Body of pancreas (tissue), 4 donors: ENCODE results near the gene MTF1.

ENCODE experiments used
- CTCF ChIP-seq, 7 experiments: fragments of 450-650 bp in 4 of 7; fragments of 200-600 bp in 3 of 7; sonication (generic) in 3 of 7; IDR thresholded peaks; one replicate each; pipeline ENCODE4 v1.5.1; 2016 to 2019; ENCODE audit warnings: antibody characterized with exemption in 7 of 7
- POLR2A ChIP-seq, 3 donors: fragments of 450-650 bp; IDR thresholded peaks; one replicate each; pipeline ENCODE4 v1.6.1; 2016; ENCODE audit warnings: antibody characterized with exemption in 3 of 3, mild to moderate bottlenecking in 2 of 3

- TF ChIP-seq CTCF (IDR thresholded peaks at IDR 0.05) (no peak), POLR2A (IDR thresholded peaks at IDR 0.05) (no peak)
Measured at GRCh38 chr1:37764414-37764825, 95.0 kb downstream of the MTF1 start.
